SK-N-SH treated with all-trans-retinoic acid at 6 μM for 48 hours (cell line): ENCODE results near the gene CUBN.

Experiments used
- ATAC-seq: fragments of 200-7000 bp; cut with Tn5 transposase; 3 replicates; pipeline ENCODE4 v1.9.1; 2020; ENCODE audit warnings: mild to moderate bottlenecking, moderate library complexity
- ARNTL ChIP-seq: fragments of 450-650 bp; formaldehyde crosslinking; IDR thresholded peaks from 2 replicates; pipeline ENCODE4 v1.5.0; 2020; ENCODE audit warnings: low read depth, mild to moderate bottlenecking, moderate library complexity, borderline replicate concordance
- BACH2 ChIP-seq: fragments of 250-450 bp; sonication (Bioruptor Pico); IDR thresholded peaks from 2 replicates; pipeline ENCODE4 v1.9.0; 2021; ENCODE audit warnings: mild to moderate bottlenecking, borderline replicate concordance
- CREB5 ChIP-seq: fragments of 250-450 bp; sonication (Bioruptor Pico); IDR thresholded peaks from 2 replicates; pipeline ENCODE4 v1.5.1; 2020; ENCODE audit warnings: low read depth, mild to moderate bottlenecking, moderate library complexity
- CSDC2 ChIP-seq: fragments of 250-450 bp; sonication (Bioruptor Pico); IDR thresholded peaks from 2 replicates; pipeline ENCODE4 v1.5.0; 2020; ENCODE audit warnings: mild to moderate bottlenecking, moderate library complexity
- CSRNP3 ChIP-seq: fragments of 250-450 bp; sonication (Bioruptor Pico); IDR thresholded peaks from 2 replicates; pipeline ENCODE4 v1.5.1; 2021; ENCODE audit warnings: mild to moderate bottlenecking, moderate library complexity
- ESRRG ChIP-seq: fragments of 250-450 bp; sonication (Bioruptor Pico); IDR thresholded peaks from 2 replicates; pipeline ENCODE4 v1.6.1; 2021; ENCODE audit warnings: mild to moderate bottlenecking
- GLIS3 ChIP-seq: fragments of 250-450 bp; sonication (Bioruptor Pico); IDR thresholded peaks from 2 replicates; pipeline ENCODE4 v1.5.0; 2020; ENCODE audit warnings: mild to moderate bottlenecking, moderate library complexity
- ISL1 ChIP-seq: fragments of 250-450 bp; sonication (Bioruptor Pico); IDR thresholded peaks from 2 replicates; pipeline ENCODE4 v2.1.2; 2022; ENCODE audit warnings: mild to moderate bottlenecking, moderate library complexity
- PATZ1 ChIP-seq: fragments of 250-450 bp; sonication (Bioruptor Pico); IDR thresholded peaks from 2 replicates; pipeline ENCODE4 v1.8.0; 2020; ENCODE audit warnings: mild to moderate bottlenecking, moderate library complexity, borderline replicate concordance
- POU6F1 ChIP-seq: fragments of 250-450 bp; sonication (Bioruptor Pico); IDR thresholded peaks from 2 replicates; pipeline ENCODE4 v1.8.0; 2021; ENCODE audit warnings: low read depth, mild to moderate bottlenecking, moderate library complexity, borderline replicate concordance
- PPARA ChIP-seq: fragments of 250-450 bp; sonication (Bioruptor Pico); IDR thresholded peaks from 2 replicates; pipeline ENCODE4 v1.5.0; 2020; ENCODE audit warnings: mild to moderate bottlenecking, borderline replicate concordance
- RARB ChIP-seq: fragments of 250-450 bp; sonication (Bioruptor Pico); IDR thresholded peaks from 2 replicates; pipeline ENCODE4 v1.8.0; 2021; ENCODE audit warnings: mild to moderate bottlenecking, moderate library complexity
- SNAI2 ChIP-seq: fragments of 250-450 bp; sonication (Bioruptor Pico); IDR thresholded peaks from 2 replicates; pipeline ENCODE4 v1.5.0; 2020; ENCODE audit warnings: mild to moderate bottlenecking, moderate library complexity
- TCF4 ChIP-seq: fragments of 250-450 bp; sonication (Bioruptor Pico); IDR thresholded peaks from 2 replicates; pipeline ENCODE4 v1.8.0; 2021; ENCODE audit warnings: mild to moderate bottlenecking, moderate library complexity, borderline replicate concordance
- TOX ChIP-seq: fragments of 250-450 bp; sonication (Bioruptor Pico); IDR thresholded peaks from 2 replicates; pipeline ENCODE4 v1.8.0; 2021; ENCODE audit warnings: mild to moderate bottlenecking, moderate library complexity, borderline replicate concordance
- TSHZ2 ChIP-seq: fragments of 250-450 bp; sonication (Bioruptor Pico); IDR thresholded peaks from 2 replicates; pipeline ENCODE4 v1.5.0; 2020; ENCODE audit warnings: mild to moderate bottlenecking, moderate library complexity
- ZC3H10 ChIP-seq: fragments of 250-450 bp; sonication (Bioruptor Pico); IDR thresholded peaks from 2 replicates; pipeline ENCODE4 v1.5.1; 2021; ENCODE audit warnings: mild to moderate bottlenecking, moderate library complexity
- ZFP3 ChIP-seq: fragments of 250-450 bp; sonication (Bioruptor Pico); IDR thresholded peaks from 2 replicates; pipeline ENCODE4 v1.5.0; 2020; ENCODE audit warnings: mild to moderate bottlenecking, moderate library complexity
- ZFP30 ChIP-seq: fragments of 450-650 bp; formaldehyde crosslinking; IDR thresholded peaks from 2 replicates; pipeline ENCODE4 v1.5.0; 2022; ENCODE audit warnings: mild to moderate bottlenecking, moderate library complexity
- ZNF70 ChIP-seq: fragments of 450-650 bp; formaldehyde crosslinking; IDR thresholded peaks from 2 replicates; pipeline ENCODE4 v1.5.0; 2020; ENCODE audit warnings: mild to moderate bottlenecking, moderate library complexity
- ZNF8 ChIP-seq: fragments of 450-650 bp; formaldehyde crosslinking; IDR thresholded peaks from 2 replicates; pipeline ENCODE4 v1.5.0; 2020; ENCODE audit warnings: mild to moderate bottlenecking, moderate library complexity

The CUBN gene

GRCh38 chr10:17029239-17029580, 100.4 kb downstream of the CUBN start:
- ATAC-seq = no peak
- no peak for TF ChIP-seq POU6F1
- TF ChIP-seq RARB (CRISPR knock-in tag) = no peak
- TF ChIP-seq PPARA (CRISPR knock-in tag) = no peak
- TF ChIP-seq ISL1 (CRISPR knock-in tag) = no peak
- no peak for TF ChIP-seq ESRRG (CRISPR knock-in tag)
- no peak for TF ChIP-seq ZFP30
- TF ChIP-seq CREB5 = no peak
- no peak for TF ChIP-seq ARNTL (CRISPR knock-in tag)
- no peak for TF ChIP-seq ZNF70 (CRISPR knock-in tag)
- TF ChIP-seq TSHZ2 (CRISPR knock-in tag) = no peak
- no peak for TF ChIP-seq GLIS3
- TF ChIP-seq CSRNP3 (CRISPR knock-in tag) = no peak
- TF ChIP-seq CSDC2 (CRISPR knock-in tag) = no peak
- no peak for TF ChIP-seq BACH2
- TF ChIP-seq TOX (CRISPR knock-in tag) = no peak
- no peak for TF ChIP-seq SNAI2
- no peak for TF ChIP-seq PATZ1 (CRISPR knock-in tag)
- TF ChIP-seq ZNF8 = no peak
- TF ChIP-seq ZFP3 (CRISPR knock-in tag) = no peak
- no peak for TF ChIP-seq TCF4 (CRISPR knock-in tag)

- TF ChIP-seq ZNF8 (no peak), ZFP30 (no peak), GLIS3 (no peak), ZFP3 (CRISPR knock-in tag) (no peak), POU6F1 (no peak), CSDC2 (CRISPR knock-in tag) (no peak), BACH2 (no peak), CREB5 (no peak), RARB (CRISPR knock-in tag) (no peak), ESRRG (CRISPR knock-in tag) (no peak), PATZ1 (CRISPR knock-in tag) (no peak), PPARA (CRISPR knock-in tag) (no peak), TSHZ2 (CRISPR knock-in tag) (no peak), ZC3H10 (CRISPR knock-in tag) (no peak), ARNTL (CRISPR knock-in tag) (no peak), ISL1 (CRISPR knock-in tag) (no peak), ZNF70 (CRISPR knock-in tag) (no peak)
- no peak for ATAC-seq
Measured at GRCh38 chr10:17028798-17029197, 100.8 kb downstream of the CUBN start.
